CD4-positive, CD25-positive, alpha-beta regulatory T cell (primary cell): ENCODE measurements around the gene CDT1. TPM values are rescaled to one million over a fixed set of nuclear protein-coding genes. Genes with fewer than 3 reads are reported as not detected.

Experiments
- ATAC-seq, 2 donors: fragments of 150-1000 bp; cut with Tn5 transposase; one replicate each; pipeline ENCODE4 v1.10.0; 2021; ENCODE audit warnings: low read depth in 2 of 2, moderate number of reproducible peaks in 2 of 2, moderate library complexity in 1 of 2
- DNase-seq, 3 donors: peaks; one replicate each; pipeline versions ENCODE4 v3.0.0 to v3.0.0-alpha.2; 2012 to 2022; ENCODE audit warnings: mixed read lengths in 1 of 3
- H3K27ac ChIP-seq: one replicate; pipeline ENCODE4 v1.7.0; 2013; ENCODE audit warnings: mild to moderate bottlenecking, low read length; ENCODE audit not compliant: insufficient read depth, poor library complexity, severe bottlenecking
- H3K27me3 ChIP-seq: one replicate; pipeline ENCODE4 v1.7.0; 2013; ENCODE audit warnings: low read length; ENCODE audit not compliant: control insufficient read depth, insufficient read depth
- H3K36me3 ChIP-seq: one replicate; pipeline ENCODE4 v1.7.0; 2013; ENCODE audit warnings: mild to moderate bottlenecking, low read length, moderate library complexity; ENCODE audit not compliant: control insufficient read depth, insufficient read depth
- H3K4me1 ChIP-seq: 2 replicates; pipeline ENCODE4 v1.7.0; 2013; ENCODE audit warnings: mild to moderate bottlenecking, low read length; ENCODE audit not compliant: insufficient read depth, control insufficient read depth, poor library complexity, severe bottlenecking
- H3K4me3 ChIP-seq: one replicate; pipeline ENCODE4 v1.7.0; 2013; ENCODE audit warnings: low read depth, mild to moderate bottlenecking, low read length, moderate library complexity
- H3K9me3 ChIP-seq, 2 experiments: 1 replicate in 1 of 2; 2 replicates in 1 of 2; pipeline ENCODE4 v1.7.0; 2013; ENCODE audit warnings: low read length in 2 of 2, mild to moderate bottlenecking in 1 of 2, moderate library complexity in 1 of 2; ENCODE audit not compliant: control insufficient read depth in 2 of 2
- H3K27ac Mint-ChIP-seq, 3 donors: one replicate each; pipeline ENCODE4 v1.8.0; 2020 to 2022; ENCODE audit warnings: mild to moderate bottlenecking in 3 of 3, mixed read lengths in 3 of 3, moderate library complexity in 2 of 3
- H3K27me3 Mint-ChIP-seq: one replicate; pipeline ENCODE4 v1.8.0; 2022; ENCODE audit warnings: mild to moderate bottlenecking, mixed read lengths
- H3K36me3 Mint-ChIP-seq: one replicate; pipeline ENCODE4 v1.8.0; 2020; ENCODE audit warnings: mixed read lengths
- H3K4me1 Mint-ChIP-seq, 4 donors: one replicate each; pipeline ENCODE4 v1.8.0; 2020 to 2022; ENCODE audit warnings: mixed read lengths in 4 of 4, mild to moderate bottlenecking in 1 of 4
- H3K4me3 Mint-ChIP-seq, 4 donors: one replicate each; pipeline ENCODE4 v1.8.0; 2020 to 2022; ENCODE audit warnings: mild to moderate bottlenecking in 4 of 4, mixed read lengths in 4 of 4, moderate library complexity in 3 of 4
- H3K9me3 Mint-ChIP-seq, 7 donors: one replicate each; pipeline ENCODE4 v1.8.0; 2020 to 2022; ENCODE audit warnings: mixed read lengths in 7 of 7, mild to moderate bottlenecking in 3 of 7, moderate library complexity in 2 of 7
- polyA plus RNA-seq, 4 donors: library from polyadenylated mRNA; unstranded; fragments of 300-500 nt; fragmentation: Illumina TruSeq; gene quantifications; one replicate each; pipeline ENCODE4 v1.2.3, GENCODE V29; 2021
- total RNA-seq: library from RNA; stranded (reverse); gene quantifications from one replicate; pipeline ENCODE4 v1.2.3, GENCODE V29; 2022

Gene CDT1
- 4.8 TPM for total RNA-seq
- polyA plus RNA-seq: 1 to 10 TPM in 2 of 4 donors, under 1 TPM in 2; 0.60 to 1.4 (median 1.2) TPM

GRCh38 chr16:88803264-88803987 lies at the start of gene CDT1:
Gene CDT1, plus strand, starts transcription at chr16:88803789. Its CDS starts 43 bp downstream, at chr16:88803832.
- no peaks in the 10 kb centered on the region for H3K9me3 Mint-ChIP-seq
- Histone ChIP-seq H3K4me3 (peak within 1 kb of the TSS; percentile 53), H3K27ac (peak within 1 kb of the TSS; percentile 57), H3K4me1 (peaks cover 28% of the 10 kb centered on the region), H3K9me3 (no peaks in the 10 kb centered on the region), H3K36me3 (no peaks in the 10 kb centered on the region), H3K27me3 (no peaks in the 10 kb centered on the region)
- no peaks in the 10 kb centered on the region for H3K27me3 Mint-ChIP-seq
- ATAC-seq: peak; percentile 59 to 62
- H3K36me3 Mint-ChIP-seq: peaks cover 1% of the 10 kb centered on the region
- peaks cover 0 to 30% (median 11%) of the 10 kb centered on the region in 4 donors for H3K4me1 Mint-ChIP-seq
- H3K4me3 Mint-ChIP-seq: peak within 1 kb of the TSS; percentile 87 to 93 (median 92)
- DNase-seq: peak; percentile 79 to 85 (median 83)
- H3K27ac Mint-ChIP-seq: peak within 1 kb of the TSS; percentile 60 to 85 (median 83)

GRCh38 chr16:88754109-88754911 lies 49.3 kb upstream of the CDT1 start:
- Histone ChIP-seq H3K4me3 (no peak overlapping the region), H3K27ac (no peak overlapping the region), H3K9me3 (no peaks in the 10 kb centered on the region), H3K27me3 (no peaks in the 10 kb centered on the region), H3K36me3 (peaks cover 8% of the 10 kb centered on the region), H3K4me1 (peaks cover 24% of the 10 kb centered on the region)
- ATAC-seq (no peak), DNase-seq (no peak)
- H3K27ac Mint-ChIP-seq: peak overlapping the region in 1 of 3 donors; percentile 62
- no peaks in the 10 kb centered on the region for H3K27me3 Mint-ChIP-seq
- no peaks in the 10 kb centered on the region for H3K9me3 Mint-ChIP-seq
- no peaks in the 10 kb centered on the region for H3K36me3 Mint-ChIP-seq
- H3K4me3 Mint-ChIP-seq: no peak overlapping the region
- peaks cover 0 to 34% (median 13%) of the 10 kb centered on the region in 4 donors for H3K4me1 Mint-ChIP-seq

GRCh38 chr16:88754912-88755744 lies 48.5 kb upstream of the CDT1 start:
- Histone ChIP-seq H3K27me3 (no peaks in the 10 kb centered on the region), H3K9me3 (no peaks in the 10 kb centered on the region), H3K4me3 (no peak overlapping the region), H3K27ac (no peak overlapping the region), H3K36me3 (peaks cover 8% of the 10 kb centered on the region), H3K4me1 (peaks cover 33% of the 10 kb centered on the region)
- Mint-ChIP-seq H3K4me1 (peaks cover 0 to 38% (median 15%) of the 10 kb centered on the region in 4 donors), H3K36me3 (no peaks in the 10 kb centered on the region), H3K27me3 (no peaks in the 10 kb centered on the region), H3K9me3 (no peaks in the 10 kb centered on the region), H3K27ac (peak overlapping the region in 1 of 3 donors; percentile 10), H3K4me3 (no peak overlapping the region)
- DNase-seq (peak in 1 of 3 donors; percentile 43), ATAC-seq (peak in 1 of 2 donors; percentile 25)

GRCh38 chr16:88755745-88756443 lies 47.7 kb upstream of the CDT1 start:
- Mint-ChIP-seq H3K36me3 (no peaks in the 10 kb centered on the region), H3K27ac (no peak overlapping the region), H3K4me1 (peaks cover 0 to 41% (median 15%) of the 10 kb centered on the region in 4 donors), H3K27me3 (no peaks in the 10 kb centered on the region), H3K9me3 (no peaks in the 10 kb centered on the region), H3K4me3 (no peak overlapping the region)
- no peaks in the 10 kb centered on the region for H3K27me3 ChIP-seq
- ATAC-seq (no peak), DNase-seq (no peak)
- H3K4me1 ChIP-seq: peaks cover 40% of the 10 kb centered on the region
- no peak overlapping the region for H3K27ac ChIP-seq
- H3K36me3 ChIP-seq: peaks cover 8% of the 10 kb centered on the region
- no peaks in the 10 kb centered on the region for H3K9me3 ChIP-seq
- H3K4me3 ChIP-seq: no peak overlapping the region

GRCh38 chr16:88758227-88758943 lies 45.2 kb upstream of the CDT1 start:
- Mint-ChIP-seq H3K36me3 (peaks cover 3% of the 10 kb centered on the region), H3K27ac (peak overlapping the region; percentile 85 to 96 (median 88))

GRCh38 chr16:88758944-88759244 lies 44.7 kb upstream of the CDT1 start:
- Mint-ChIP-seq H3K4me1 (peaks cover 0 to 45% (median 13%) of the 10 kb centered on the region in 4 donors), H3K4me3 (peak overlapping the region in 2 of 4 donors; percentile 57 to 86), H3K36me3 (peaks cover 3% of the 10 kb centered on the region), H3K27me3 (no peaks in the 10 kb centered on the region), H3K9me3 (no peaks in the 10 kb centered on the region), H3K27ac (peak overlapping the region; percentile 85 to 96 (median 88))
- Histone ChIP-seq H3K4me3 (no peak overlapping the region), H3K36me3 (peaks cover 7% of the 10 kb centered on the region), H3K27me3 (no peaks in the 10 kb centered on the region), H3K4me1 (peaks cover 47% of the 10 kb centered on the region), H3K27ac (peak overlapping the region; percentile 69), H3K9me3 (no peaks in the 10 kb centered on the region)
- no peak for ATAC-seq
- no peak for DNase-seq

More at GRCh38 chr16:88758227-88758943, 45.2 kb upstream of the CDT1 start:
- peaks cover 3% of the 10 kb centered on the region for H3K36me3 ChIP-seq
- ATAC-seq: no peak
- Mint-ChIP-seq H3K4me3 (peak overlapping the region in 1 of 4 donors; percentile 86), H3K9me3 (no peaks in the 10 kb centered on the region), H3K4me1 (peaks cover 0 to 44% (median 16%) of the 10 kb centered on the region in 4 donors), H3K27me3 (no peaks in the 10 kb centered on the region)
- H3K4me3 ChIP-seq: no peak overlapping the region
- peak overlapping the region; percentile 69 for H3K27ac ChIP-seq
- H3K27me3 ChIP-seq: no peaks in the 10 kb centered on the region
- no peak for DNase-seq
- H3K4me1 ChIP-seq: peaks cover 47% of the 10 kb centered on the region
- no peaks in the 10 kb centered on the region for H3K9me3 ChIP-seq
